ENCODE results near the gene LEP. TPM values are rescaled to one million over a fixed set of nuclear protein-coding genes. Genes with fewer than 3 reads are reported as not detected.
"Not testable (repeated sequence)": the region's sequence is repeated elsewhere in the genome, so short reads cannot be mapped to it uniquely, and the experiment has no call there.

The LEP gene
- total RNA-seq, 1 donor from 2014 or later, result not detected

- DNase-seq (ENCODE audit: low read depth), result no peak
- TF ChIP-seq, protein P1, sequence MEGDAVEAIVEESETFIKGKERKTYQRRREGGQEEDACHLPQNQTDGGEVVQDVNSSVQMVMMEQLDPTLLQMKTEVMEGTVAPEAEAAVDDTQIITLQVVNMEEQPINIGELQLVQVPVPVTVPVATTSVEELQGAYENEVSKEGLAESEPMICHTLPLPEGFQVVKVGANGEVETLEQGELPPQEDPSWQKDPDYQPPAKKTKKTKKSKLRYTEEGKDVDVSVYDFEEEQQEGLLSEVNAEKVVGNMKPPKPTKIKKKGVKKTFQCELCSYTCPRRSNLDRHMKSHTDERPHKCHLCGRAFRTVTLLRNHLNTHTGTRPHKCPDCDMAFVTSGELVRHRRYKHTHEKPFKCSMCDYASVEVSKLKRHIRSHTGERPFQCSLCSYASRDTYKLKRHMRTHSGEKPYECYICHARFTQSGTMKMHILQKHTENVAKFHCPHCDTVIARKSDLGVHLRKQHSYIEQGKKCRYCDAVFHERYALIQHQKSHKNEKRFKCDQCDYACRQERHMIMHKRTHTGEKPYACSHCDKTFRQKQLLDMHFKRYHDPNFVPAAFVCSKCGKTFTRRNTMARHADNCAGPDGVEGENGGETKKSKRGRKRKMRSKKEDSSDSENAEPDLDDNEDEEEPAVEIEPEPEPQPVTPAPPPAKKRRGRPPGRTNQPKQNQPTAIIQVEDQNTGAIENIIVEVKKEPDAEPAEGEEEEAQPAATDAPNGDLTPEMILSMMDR (conservative IDR thresholded peaks at IDR 0.05; ENCODE audit: low read depth, low read length), result no peak
- H3K4me3 ChIP-seq (ENCODE audit: low read depth, low read length), result no peak overlapping the region
Observed at GRCh38 chr7:128231677-128232076, 9.4 kb upstream of the LEP start.

GRCh38 chr7:128233471-128233870, 7.6 kb upstream of the LEP start:
- no peak overlapping the region for H3K4me3 ChIP-seq (ENCODE audit: low read depth, low read length)
- DNase-seq (ENCODE audit: low read depth), result no peak
- TF ChIP-seq, protein P1 (conservative IDR thresholded peaks at IDR 0.05; ENCODE audit: low read depth, low read length), result no peak

DNA sequence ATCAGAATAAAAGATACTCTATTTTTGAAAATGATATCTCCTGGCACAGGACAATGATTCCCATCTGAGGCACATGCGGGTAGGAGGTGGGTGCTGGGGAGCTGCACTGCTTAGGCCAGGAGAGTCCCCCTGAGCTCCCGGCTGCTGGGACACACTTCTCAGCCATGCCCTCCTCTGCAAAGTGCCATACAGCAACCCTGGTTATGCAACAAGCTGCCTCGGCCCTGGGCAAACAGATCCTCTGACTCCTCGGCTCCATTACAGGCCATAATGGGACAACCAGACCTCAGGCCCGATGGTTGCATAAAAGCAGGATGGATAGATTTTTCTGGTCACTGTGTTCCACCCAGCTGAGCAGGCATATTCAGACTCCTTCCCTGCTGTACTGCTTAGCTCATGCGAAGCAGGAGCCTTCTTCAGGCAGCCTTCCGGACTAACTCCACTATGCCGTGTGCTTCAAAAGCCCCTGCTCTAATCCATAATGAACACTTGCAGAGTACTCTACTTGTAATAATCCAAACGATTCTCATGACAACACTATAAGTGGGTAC, 6.5 kb upstream of the LEP start:
- TF ChIP-seq, protein P1 (conservative IDR thresholded peaks at IDR 0.05; ENCODE audit: low read depth, low read length), result no peak

DNA sequence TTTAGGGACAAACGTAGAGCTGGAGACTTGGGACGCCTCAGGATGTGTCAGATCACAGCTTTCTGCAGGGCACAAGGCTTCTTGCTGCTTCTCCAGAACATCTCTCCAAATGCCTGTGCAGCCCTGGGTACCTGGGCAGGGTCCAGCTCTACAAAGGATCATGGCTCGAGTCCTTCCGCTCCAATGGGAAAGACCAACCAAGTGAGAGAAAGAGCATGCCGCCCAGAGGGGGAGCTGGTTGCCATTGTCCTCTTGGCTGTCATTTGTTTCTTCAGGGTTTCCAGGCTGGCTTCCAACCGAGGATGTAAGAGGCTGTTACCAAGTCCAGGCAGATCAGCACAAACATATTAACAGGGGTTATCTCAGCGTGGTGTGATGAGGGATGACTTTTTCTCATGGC, 5.6 kb upstream of the LEP start:
- TF ChIP-seq, protein P1 (conservative IDR thresholded peaks at IDR 0.05; ENCODE audit: low read depth, low read length), result no peak
- H3K4me3 ChIP-seq (ENCODE audit: low read depth, low read length), result no peak overlapping the region
- no peak for DNase-seq (ENCODE audit: low read depth)

More for the DNA sequence above, 6.5 kb upstream of the LEP start:
- no peak overlapping the region for H3K4me3 ChIP-seq (ENCODE audit: low read depth, low read length)
- DNase-seq (ENCODE audit: low read depth), result no peak

- DNase-seq (ENCODE audit: low read depth), result no peak
- TF ChIP-seq, protein P1 (conservative IDR thresholded peaks at IDR 0.05; ENCODE audit: low read depth, low read length), result no peak
- no peak overlapping the region for H3K4me3 ChIP-seq (ENCODE audit: low read depth, low read length)
Observed at GRCh38 chr7:128236924-128237586, 4.0 kb upstream of the LEP start.

DNA sequence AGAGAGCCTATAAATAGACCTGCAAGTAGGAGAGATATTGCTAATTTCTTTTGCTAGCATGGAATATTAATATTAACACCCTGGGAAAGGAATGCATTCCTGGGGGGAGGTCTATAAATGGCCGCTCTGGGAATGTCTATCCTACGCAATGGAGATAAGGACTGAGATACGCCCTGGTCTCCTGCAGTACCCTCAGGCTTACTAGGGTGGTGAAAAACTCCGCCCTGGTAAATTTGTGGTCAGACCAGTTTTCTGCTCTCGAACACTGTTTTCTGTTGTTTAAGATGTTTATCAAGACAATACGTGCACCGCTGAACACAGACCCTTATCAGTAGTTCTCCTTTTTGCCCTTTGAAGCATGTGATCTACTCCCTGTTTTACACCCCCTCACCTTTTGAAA, 1.9 kb upstream of the LEP start:
- not testable (repeated sequence) for DNase-seq (ENCODE audit: low read depth); H3K4me3 ChIP-seq (ENCODE audit: low read depth, low read length)

- TF ChIP-seq, protein P1 (conservative IDR thresholded peaks at IDR 0.05; ENCODE audit: low read depth, low read length), result no peak
- DNase-seq (ENCODE audit: low read depth), result no peak
- H3K4me3 ChIP-seq (ENCODE audit: low read depth, low read length), result no peak overlapping the region
Observed at GRCh38 chr7:128242661-128243060, 1.6 kb downstream of the LEP start.

Data from epithelial cell of proximal tubule (primary cell).